SU-DHL-6 (cell line): ENCODE data around the gene PRDM16.

Experiments
- EZH2phosphoT487 ChIP-seq: fragments of 200-600 bp; sonication (generic), shearing (Covaris generic); conservative IDR thresholded peaks from 2 replicates; pipeline ENCODE4 v1.6.1; 2018; ENCODE audit warnings: mild to moderate bottlenecking, antibody characterized with exemption, low read length, moderate library complexity, mixed read lengths
- TF ChIP-seq, protein P1 (sequence below): fragments of 200-600 bp; sonication (generic); IDR thresholded peaks from one replicate; pipeline ENCODE4 v1.5.1; 2017; ENCODE audit warnings: antibody characterized with exemption, mild to moderate bottlenecking, low read length, moderate library complexity; ENCODE audit not compliant: insufficient read depth, poor library complexity, severe bottlenecking

DNA sequence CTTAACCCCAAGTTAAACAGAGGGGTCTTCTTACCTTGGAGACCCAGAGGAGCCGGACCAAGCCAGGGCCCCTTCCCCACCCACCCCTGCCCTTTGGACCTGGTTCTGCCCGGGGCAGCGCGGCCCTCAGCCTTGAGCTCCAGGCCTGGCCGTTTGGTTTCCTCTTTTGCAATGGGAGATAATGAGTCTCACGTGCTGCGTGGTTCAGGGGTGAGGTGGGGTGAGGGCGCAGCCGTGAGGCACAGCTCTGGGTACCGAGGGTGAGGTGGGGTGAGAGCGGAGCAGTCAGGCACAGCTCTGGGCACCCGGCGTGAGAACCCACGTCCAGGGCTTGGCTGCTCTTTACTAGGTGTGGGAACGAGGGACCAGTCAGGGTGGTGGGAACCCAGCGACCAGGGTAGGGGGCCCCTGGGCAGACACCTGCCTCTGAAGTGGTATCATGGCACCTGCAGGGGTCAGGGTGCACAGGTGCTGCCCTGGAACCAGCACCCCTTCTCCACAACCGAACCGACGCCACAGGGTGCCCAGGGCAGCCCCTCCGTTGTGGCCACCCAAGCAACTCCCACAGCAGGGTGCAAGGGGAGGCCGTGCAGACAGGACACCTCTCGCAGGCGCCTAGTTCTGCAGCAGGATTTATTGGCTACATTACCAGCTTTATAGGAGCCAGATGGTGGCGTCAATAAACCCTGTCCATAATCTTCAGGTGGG, 182.2 kb downstream of the PRDM16 start:
- TF ChIP-seq, protein P1, sequence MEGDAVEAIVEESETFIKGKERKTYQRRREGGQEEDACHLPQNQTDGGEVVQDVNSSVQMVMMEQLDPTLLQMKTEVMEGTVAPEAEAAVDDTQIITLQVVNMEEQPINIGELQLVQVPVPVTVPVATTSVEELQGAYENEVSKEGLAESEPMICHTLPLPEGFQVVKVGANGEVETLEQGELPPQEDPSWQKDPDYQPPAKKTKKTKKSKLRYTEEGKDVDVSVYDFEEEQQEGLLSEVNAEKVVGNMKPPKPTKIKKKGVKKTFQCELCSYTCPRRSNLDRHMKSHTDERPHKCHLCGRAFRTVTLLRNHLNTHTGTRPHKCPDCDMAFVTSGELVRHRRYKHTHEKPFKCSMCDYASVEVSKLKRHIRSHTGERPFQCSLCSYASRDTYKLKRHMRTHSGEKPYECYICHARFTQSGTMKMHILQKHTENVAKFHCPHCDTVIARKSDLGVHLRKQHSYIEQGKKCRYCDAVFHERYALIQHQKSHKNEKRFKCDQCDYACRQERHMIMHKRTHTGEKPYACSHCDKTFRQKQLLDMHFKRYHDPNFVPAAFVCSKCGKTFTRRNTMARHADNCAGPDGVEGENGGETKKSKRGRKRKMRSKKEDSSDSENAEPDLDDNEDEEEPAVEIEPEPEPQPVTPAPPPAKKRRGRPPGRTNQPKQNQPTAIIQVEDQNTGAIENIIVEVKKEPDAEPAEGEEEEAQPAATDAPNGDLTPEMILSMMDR = no peak
- no peak for TF ChIP-seq EZH2phosphoT487
